Measurements from ENCODE around the gene OR10A6.

OR10A6 gene

DNA sequence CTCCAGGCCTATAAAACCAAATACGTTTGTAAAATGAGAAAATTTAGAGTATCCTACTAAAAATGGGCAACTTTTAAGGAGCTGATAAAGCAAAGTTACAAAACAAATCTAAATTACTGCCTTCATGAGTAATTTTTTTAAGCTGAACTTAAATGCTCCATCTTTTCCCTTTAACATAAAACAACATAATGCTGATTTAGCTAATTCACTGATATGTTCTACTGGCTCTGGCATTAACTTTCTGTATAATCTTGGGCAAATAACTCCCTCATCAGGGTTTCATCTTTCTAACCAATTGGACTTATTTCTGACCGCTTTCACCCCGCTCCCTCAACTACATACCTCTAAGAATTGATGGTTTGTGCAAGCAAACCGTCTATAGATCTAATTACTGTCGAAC lies 10.1 kb upstream of the OR10A6 start:
- Mint-ChIP-seq H3K4me3 (no peak overlapping the region), H3K27me3 (peaks cover 6% of the 10 kb centered on the region), H3K4me1 (no peaks in the 10 kb centered on the region), H3K36me3 (no peaks in the 10 kb centered on the region), H3K9me3 (peaks cover 5% of the 10 kb centered on the region), H3K27ac (no peak overlapping the region)

GRCh38 chr11:7936615-7937014 lies 5.5 kb upstream of the OR10A6 start:
- H3K27ac Mint-ChIP-seq = no peak overlapping the region
- no peaks in the 10 kb centered on the region for H3K9me3 Mint-ChIP-seq
- no peaks in the 10 kb centered on the region for H3K36me3 Mint-ChIP-seq
- H3K4me1 Mint-ChIP-seq = no peaks in the 10 kb centered on the region
- peaks cover 11% of the 10 kb centered on the region for H3K27me3 Mint-ChIP-seq
- H3K4me3 Mint-ChIP-seq = no peak overlapping the region

- H3K36me3 Mint-ChIP-seq = no peaks in the 10 kb centered on the region
- H3K4me1 Mint-ChIP-seq = no peaks in the 10 kb centered on the region
- no peak overlapping the region for H3K4me3 Mint-ChIP-seq
- peaks cover 17% of the 10 kb centered on the region for H3K27me3 Mint-ChIP-seq
- no peak overlapping the region for H3K27ac Mint-ChIP-seq
- no peaks in the 10 kb centered on the region for H3K9me3 Mint-ChIP-seq
Measured at GRCh38 chr11:7927635-7928034, 3.4 kb downstream of the OR10A6 start.

- Mint-ChIP-seq H3K4me1 (no peaks in the 10 kb centered on the region), H3K27me3 (peaks cover 10% of the 10 kb centered on the region), H3K36me3 (no peaks in the 10 kb centered on the region), H3K27ac (no peak overlapping the region), H3K4me3 (no peak overlapping the region), H3K9me3 (no peaks in the 10 kb centered on the region)
Measured at GRCh38 chr11:7924536-7924935, 6.5 kb downstream of the OR10A6 start.

- Mint-ChIP-seq H3K4me3 (no peak overlapping the region), H3K36me3 (no peaks in the 10 kb centered on the region), H3K27ac (no peak overlapping the region), H3K4me1 (no peaks in the 10 kb centered on the region), H3K27me3 (no peaks in the 10 kb centered on the region), H3K9me3 (no peaks in the 10 kb centered on the region)
Measured at GRCh38 chr11:7918141-7918540, 12.9 kb downstream of the OR10A6 start.

GRCh38 chr11:7911011-7911410 lies 20.1 kb downstream of the OR10A6 start:
- Mint-ChIP-seq H3K9me3 (no peaks in the 10 kb centered on the region), H3K4me3 (no peak overlapping the region), H3K27ac (no peak overlapping the region), H3K27me3 (peaks cover 10% of the 10 kb centered on the region), H3K4me1 (no peaks in the 10 kb centered on the region), H3K36me3 (no peaks in the 10 kb centered on the region)

GRCh38 chr11:7910286-7910788 lies 20.7 kb downstream of the OR10A6 start:
- Mint-ChIP-seq H3K4me3 (no peak overlapping the region), H3K4me1 (no peaks in the 10 kb centered on the region), H3K36me3 (no peaks in the 10 kb centered on the region), H3K9me3 (no peaks in the 10 kb centered on the region), H3K27me3 (peaks cover 10% of the 10 kb centered on the region), H3K27ac (no peak overlapping the region)

GRCh38 chr11:7909585-7910285 lies 21.3 kb downstream of the OR10A6 start:
- H3K4me3 Mint-ChIP-seq = no peak overlapping the region
- no peak overlapping the region for H3K27ac Mint-ChIP-seq
- H3K27me3 Mint-ChIP-seq = peaks cover 10% of the 10 kb centered on the region
- H3K36me3 Mint-ChIP-seq = no peaks in the 10 kb centered on the region
- H3K4me1 Mint-ChIP-seq = no peaks in the 10 kb centered on the region
- H3K9me3 Mint-ChIP-seq = no peaks in the 10 kb centered on the region

GRCh38 chr11:7907121-7907520 lies 23.9 kb downstream of the OR10A6 start:
- no peaks in the 10 kb centered on the region for H3K36me3 Mint-ChIP-seq
- H3K27me3 Mint-ChIP-seq = peaks cover 13% of the 10 kb centered on the region

GRCh38 chr11:7906481-7906880 lies 24.6 kb downstream of the OR10A6 start:
- H3K27me3 Mint-ChIP-seq = peaks cover 13% of the 10 kb centered on the region
- no peaks in the 10 kb centered on the region for H3K4me1 Mint-ChIP-seq
- H3K4me3 Mint-ChIP-seq = no peak overlapping the region
- H3K36me3 Mint-ChIP-seq = no peaks in the 10 kb centered on the region
- H3K9me3 Mint-ChIP-seq = no peaks in the 10 kb centered on the region
- H3K27ac Mint-ChIP-seq = no peak overlapping the region

More at GRCh38 chr11:7907121-7907520, 23.9 kb downstream of the OR10A6 start:
- no peak overlapping the region for H3K27ac Mint-ChIP-seq
- no peaks in the 10 kb centered on the region for H3K4me1 Mint-ChIP-seq
- H3K4me3 Mint-ChIP-seq = no peak overlapping the region
- no peaks in the 10 kb centered on the region for H3K9me3 Mint-ChIP-seq

- Mint-ChIP-seq H3K36me3 (no peaks in the 10 kb centered on the region), H3K4me1 (no peaks in the 10 kb centered on the region), H3K27me3 (peaks cover 13% of the 10 kb centered on the region), H3K9me3 (no peaks in the 10 kb centered on the region), H3K4me3 (no peak overlapping the region), H3K27ac (no peak overlapping the region)
Measured at GRCh38 chr11:7905961-7906429, 25.1 kb downstream of the OR10A6 start.

DNA sequence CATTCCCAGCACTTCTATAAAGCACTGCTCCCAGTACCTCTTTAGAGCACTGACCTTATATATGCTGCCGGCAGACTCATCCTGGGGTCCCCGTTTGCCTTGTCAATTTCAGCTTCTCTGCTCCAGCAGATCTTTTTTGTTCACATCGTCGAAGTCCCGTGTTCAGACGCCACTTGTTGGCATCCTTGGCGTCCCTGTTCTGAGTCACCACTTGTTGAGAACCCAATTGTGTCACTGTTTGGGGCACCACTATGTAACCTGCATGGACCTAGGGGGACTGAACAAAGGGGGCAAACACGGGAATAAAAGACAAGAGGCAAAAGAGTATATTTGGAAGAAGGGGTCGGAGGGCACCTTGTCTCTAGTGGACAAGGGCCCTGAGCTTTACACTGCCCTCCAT lies 25.5 kb downstream of the OR10A6 start:
- H3K4me1 Mint-ChIP-seq = no peaks in the 10 kb centered on the region
- no peak overlapping the region for H3K4me3 Mint-ChIP-seq
- peaks cover 13% of the 10 kb centered on the region for H3K27me3 Mint-ChIP-seq
- H3K36me3 Mint-ChIP-seq = no peaks in the 10 kb centered on the region
- H3K27ac Mint-ChIP-seq = no peak overlapping the region
- H3K9me3 Mint-ChIP-seq = no peaks in the 10 kb centered on the region

DNA sequence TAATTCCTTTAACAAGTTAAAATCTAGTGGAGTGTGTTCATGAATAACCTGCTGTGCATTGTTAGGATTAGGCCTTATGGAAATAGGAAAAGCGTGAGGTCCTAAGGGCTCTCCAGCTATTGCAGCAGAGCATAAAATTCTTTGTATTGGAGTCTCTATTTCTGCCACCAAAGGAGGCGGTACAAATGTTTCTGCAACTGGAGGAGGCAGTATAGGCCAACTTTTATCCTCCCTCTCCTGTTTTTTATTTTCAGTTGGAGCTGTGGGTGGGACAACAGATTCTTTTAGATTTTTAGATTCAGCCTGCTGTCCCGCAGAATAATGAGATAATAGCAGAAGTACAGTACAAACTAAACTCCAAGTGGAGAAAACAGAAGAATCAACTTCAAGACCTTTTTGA lies 26.2 kb downstream of the OR10A6 start:
- Mint-ChIP-seq H3K27me3 (peaks cover 12% of the 10 kb centered on the region), H3K9me3 (no peaks in the 10 kb centered on the region), H3K4me3 (no peak overlapping the region), H3K36me3 (no peaks in the 10 kb centered on the region), H3K27ac (no peak overlapping the region), H3K4me1 (no peaks in the 10 kb centered on the region)

DNA sequence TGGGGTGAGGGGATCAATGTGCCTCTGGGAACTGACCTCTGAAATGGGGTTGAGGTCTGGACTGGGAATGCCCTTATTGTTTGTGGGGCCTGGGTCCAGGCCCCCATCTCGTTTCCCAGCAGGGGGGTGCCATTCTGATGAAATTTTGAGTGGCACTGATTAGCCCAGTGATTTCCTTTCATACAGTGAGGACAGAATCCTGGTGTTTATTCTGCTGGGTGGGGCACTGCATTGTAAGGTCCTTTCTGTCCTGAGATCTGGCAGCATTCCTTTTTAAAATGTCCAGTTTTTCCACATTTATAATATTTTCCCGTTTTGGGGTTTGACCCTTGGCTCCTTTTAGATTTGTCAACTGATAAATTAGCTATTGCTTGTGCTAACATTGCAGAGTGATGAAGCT lies 27.1 kb downstream of the OR10A6 start:
- H3K27me3 Mint-ChIP-seq = peaks cover 12% of the 10 kb centered on the region
- H3K4me3 Mint-ChIP-seq = no peak overlapping the region
- H3K9me3 Mint-ChIP-seq = no peaks in the 10 kb centered on the region
- no peaks in the 10 kb centered on the region for H3K4me1 Mint-ChIP-seq
- no peak overlapping the region for H3K27ac Mint-ChIP-seq
- H3K36me3 Mint-ChIP-seq = no peaks in the 10 kb centered on the region

- Mint-ChIP-seq H3K27ac (no peak overlapping the region), H3K9me3 (no peaks in the 10 kb centered on the region), H3K4me1 (no peaks in the 10 kb centered on the region), H3K4me3 (no peak overlapping the region), H3K27me3 (peaks cover 9% of the 10 kb centered on the region), H3K36me3 (no peaks in the 10 kb centered on the region)
Measured at GRCh38 chr11:7901319-7901854, 29.7 kb downstream of the OR10A6 start.

- Mint-ChIP-seq H3K27ac (no peak overlapping the region), H3K36me3 (no peaks in the 10 kb centered on the region), H3K27me3 (peaks cover 9% of the 10 kb centered on the region)
Measured at GRCh38 chr11:7900686-7901085, 30.4 kb downstream of the OR10A6 start.

More at GRCh38 chr11:7900686-7901085, 30.4 kb downstream of the OR10A6 start:
- Mint-ChIP-seq H3K4me1 (no peaks in the 10 kb centered on the region), H3K4me3 (no peak overlapping the region), H3K9me3 (no peaks in the 10 kb centered on the region)

Measured in activated naive CD4-positive, alpha-beta T cell treated with anti-CD3 and anti-CD28 coated beads, Interleukin-2, amount 50 U/mL, for 24 hours (primary cell).